ENCODE data around the gene SPINT2.
"Not testable (repeated sequence)": the region's sequence is repeated elsewhere in the genome, so short reads cannot be mapped to it uniquely, and the experiment has no call there.

The SPINT2 gene

GRCh38 chr19:38264486-38265212, at the start of gene SPINT2:
Gene SPINT2, plus strand, starts transcription at chr19:38264573. Its CDS starts 320 bp downstream, at chr19:38264893.
- no peak for DNase-seq (ENCODE audit: low read depth in 2 of 2)

DNA sequence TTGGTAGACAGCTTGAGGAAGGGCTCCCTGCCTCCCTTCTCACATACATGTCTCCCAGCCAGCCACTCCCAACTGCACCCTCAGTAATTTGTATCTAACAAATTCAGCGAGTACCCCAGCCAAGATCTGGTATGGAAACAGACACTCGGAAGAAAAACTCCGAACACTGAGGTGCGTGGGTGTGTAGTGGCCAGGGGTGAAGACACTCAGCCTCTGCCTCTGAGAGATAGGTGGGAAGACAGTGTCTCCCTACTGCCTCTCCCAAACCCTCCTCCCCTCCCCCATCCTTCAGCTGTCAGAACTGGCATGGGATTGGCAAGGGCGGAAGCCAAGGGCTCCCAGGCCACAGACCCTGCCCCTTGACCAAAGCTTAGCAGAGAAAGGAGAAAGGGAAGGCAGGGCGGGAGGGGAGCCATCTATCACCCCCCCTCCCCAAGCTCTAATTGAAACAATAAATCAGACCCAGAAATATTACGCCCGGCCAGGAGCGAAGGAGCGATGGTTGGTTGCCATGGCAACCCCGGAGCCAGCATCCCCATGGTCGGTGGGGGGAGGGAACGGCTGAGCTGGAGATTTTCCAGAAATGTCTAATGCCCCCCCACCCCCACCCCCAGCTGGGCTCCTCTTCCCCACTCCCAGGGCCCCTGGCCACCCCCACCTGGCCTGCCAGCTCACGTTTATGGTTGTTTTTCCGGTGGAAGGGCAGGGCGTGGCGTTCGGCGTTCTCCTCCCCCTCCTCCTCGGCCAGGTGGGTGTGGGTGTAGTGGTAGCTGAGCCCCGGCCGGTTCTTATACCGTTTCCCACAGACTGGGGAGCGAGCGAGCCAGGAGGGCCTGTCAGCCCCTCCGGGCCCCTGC, 47.4 kb upstream of the SPINT2 start:
- DNase-seq (ENCODE audit: low read depth in 2 of 2), result no peak

- DNase-seq (ENCODE audit: low read depth in 2 of 2), result no peak
These were observed 46.2 kb upstream of the SPINT2 start for GRCh38 chr19:38218204-38218603.

- no peak for DNase-seq (ENCODE audit: low read depth in 2 of 2)
These were observed 45.2 kb upstream of the SPINT2 start for GRCh38 chr19:38219221-38219620.

- DNase-seq (ENCODE audit: low read depth in 2 of 2), result no peak
These were observed 43.0 kb upstream of the SPINT2 start for GRCh38 chr19:38221421-38221820.

DNA sequence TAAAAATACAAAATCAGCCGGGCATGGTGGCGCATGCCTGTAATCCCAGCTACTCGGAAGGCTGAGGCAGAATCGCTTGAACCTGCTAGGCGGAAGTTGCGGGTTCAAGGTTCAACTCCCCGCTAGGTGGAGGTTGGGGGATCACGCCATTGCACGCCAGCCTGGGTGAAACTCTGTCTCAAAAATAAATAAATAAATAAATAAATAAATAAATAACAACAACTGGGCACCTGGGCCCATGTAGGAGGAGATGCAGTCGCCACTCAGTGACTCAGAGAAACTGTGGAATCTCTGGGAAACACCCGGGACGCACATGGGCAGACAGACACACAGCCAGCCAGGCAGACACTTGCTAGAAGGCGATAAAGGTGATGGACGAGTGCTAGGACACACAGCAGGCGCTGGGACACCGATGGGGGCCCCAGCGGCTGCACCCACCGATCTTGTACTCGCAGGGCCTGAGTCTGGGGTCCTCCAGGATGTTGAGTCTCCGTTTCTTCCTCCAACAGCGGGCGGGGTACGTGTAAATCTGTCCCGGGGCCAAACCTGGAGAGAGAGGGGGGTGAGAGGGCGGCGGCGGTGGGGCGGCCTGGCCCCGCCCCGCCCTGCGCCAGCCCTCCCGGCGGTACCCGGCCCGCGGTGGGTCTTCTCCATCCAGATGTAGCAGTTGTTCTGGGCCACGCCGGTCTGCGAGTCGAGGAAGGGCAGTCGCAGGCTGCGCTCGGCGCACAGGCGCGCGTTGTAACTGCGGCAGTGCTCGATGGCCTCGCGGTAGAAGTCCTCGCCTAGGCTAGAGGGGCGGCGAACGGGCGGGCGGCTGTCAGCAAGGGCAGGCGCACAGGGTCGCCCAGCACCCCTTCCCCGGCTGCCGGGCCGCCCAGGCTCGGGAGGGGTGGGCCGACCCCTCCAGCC, 42.2 kb upstream of the SPINT2 start:
- DNase-seq (ENCODE audit: low read depth in 2 of 2), result no peak

DNA sequence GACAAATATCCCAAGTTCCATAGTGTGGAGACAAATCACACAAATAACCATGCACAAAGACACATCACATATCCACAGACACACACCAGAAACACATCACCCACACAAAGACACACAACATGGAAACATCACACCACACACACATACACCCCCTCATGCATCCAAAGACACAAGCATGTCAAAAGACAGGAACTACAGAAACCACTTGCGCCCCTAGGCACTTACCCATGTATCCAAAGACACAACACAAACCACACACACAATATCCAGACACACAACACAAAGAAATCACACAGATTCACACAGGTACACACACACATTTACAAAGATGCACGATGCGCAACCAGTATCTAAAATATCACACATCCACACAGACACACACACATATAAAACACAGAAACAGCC, 41.3 kb upstream of the SPINT2 start:
- no peak for DNase-seq (ENCODE audit: low read depth in 2 of 2)

- DNase-seq (ENCODE audit: low read depth in 2 of 2), result no peak
These were observed 40.8 kb upstream of the SPINT2 start for GRCh38 chr19:38223617-38224013.

DNA sequence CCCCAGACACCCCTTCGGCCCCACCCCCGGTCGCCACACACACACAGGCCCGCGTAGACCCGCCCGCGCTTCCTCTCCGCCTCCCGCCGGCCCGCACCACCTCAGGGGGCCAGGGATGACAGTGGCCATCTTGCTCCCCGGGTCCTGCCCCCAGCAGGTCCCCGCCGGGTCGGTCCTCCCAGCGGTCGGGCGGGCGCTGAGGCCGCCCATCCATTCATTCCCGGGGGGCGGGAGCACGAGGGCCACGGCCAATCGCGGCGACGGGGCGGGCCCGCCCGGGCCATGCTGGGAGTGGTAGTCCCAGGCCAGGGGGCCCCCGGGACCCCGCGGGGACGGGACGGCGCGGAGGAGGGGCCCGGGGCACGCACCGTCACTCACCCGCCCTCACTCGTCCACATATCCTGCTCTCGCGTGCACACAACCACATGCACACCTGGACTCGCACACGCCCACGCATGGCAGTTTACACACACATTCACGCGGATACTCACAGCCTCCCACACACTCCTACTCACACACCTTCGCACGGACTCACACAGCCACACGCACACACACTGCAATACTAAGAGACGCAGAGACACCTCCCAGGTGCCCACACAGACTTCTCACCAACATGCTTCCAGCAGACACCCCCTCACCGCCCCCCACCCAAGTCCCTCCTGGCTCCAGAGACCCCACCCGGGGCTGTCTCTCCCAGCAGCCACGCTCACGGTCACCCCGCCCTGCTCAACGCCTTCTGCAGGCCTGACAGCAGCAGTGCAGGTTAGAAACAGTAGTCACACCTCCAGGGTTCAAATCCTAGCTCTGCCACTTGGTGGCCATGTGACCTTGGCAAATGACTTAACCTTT, 40.1 kb upstream of the SPINT2 start, which contains the start of gene DPF1:
TSS of gene DPF1 (minus strand) at position 209 of the 849 bp plus-strand sequence. CDS start at position 129, 80 bp downstream.
- DNase-seq (ENCODE audit: low read depth in 2 of 2), result peak; percentile 54 to 55

GRCh38 chr19:38224863-38225218, 39.5 kb upstream of the SPINT2 start:
- DNase-seq (ENCODE audit: low read depth in 2 of 2), result not testable (repeated sequence)

DNA sequence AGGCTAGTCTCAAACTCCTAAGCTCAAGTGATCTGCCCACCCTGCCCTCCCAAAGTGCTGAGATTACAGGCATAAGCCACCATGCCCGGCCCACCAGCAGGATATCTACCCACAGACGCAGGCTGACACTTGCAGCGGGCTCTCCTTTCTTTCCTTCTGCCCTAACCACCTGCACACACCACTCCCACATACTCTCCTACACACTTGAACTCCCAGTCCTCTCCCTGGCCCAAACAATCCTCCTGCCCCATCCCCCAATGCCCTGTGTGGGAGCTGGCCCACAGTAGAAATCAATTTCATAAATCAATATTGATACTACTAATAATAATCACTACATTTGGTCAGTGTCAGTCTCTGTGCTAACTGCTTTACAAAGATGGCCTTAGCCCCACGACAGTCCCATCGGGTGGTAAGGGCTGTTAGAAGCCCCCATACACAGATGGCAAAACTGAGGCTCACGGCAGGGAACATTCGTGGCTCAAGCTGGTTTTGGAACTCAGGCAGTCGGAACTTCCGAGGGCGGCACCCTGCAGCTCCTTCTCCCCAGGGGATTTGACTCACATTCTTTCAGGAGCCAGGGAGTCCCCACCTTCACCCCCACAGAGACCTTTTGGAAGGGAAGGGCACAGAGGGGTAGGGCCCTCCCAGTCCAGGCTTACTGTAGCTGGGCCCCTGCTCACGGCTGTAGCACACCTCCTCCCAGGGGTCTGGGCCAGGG, 36.9 kb upstream of the SPINT2 start:
- DNase-seq (ENCODE audit: low read depth in 2 of 2), result no peak

DNA sequence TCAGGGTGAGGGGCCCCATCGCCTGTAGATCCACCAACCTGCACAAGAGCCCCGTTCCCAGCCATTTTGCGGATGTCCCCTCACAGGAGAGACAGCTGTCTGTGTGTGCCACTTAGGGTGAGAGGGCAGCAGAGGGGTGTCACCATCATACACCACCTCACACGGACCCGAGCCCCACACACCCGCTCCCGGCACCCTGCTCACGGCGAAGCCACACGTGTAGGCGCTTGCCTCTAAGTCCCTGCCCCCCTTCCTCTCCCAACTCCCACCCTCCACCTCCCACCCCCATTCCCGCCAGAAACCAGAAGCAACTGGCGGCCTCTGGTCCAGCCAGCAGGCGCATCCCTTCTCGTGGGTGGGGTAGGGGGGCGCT, 36.4 kb upstream of the SPINT2 start:
- no peak for DNase-seq (ENCODE audit: low read depth in 2 of 2)

GRCh38 chr19:38228491-38229439, 35.6 kb upstream of the SPINT2 start:
- DNase-seq (ENCODE audit: low read depth in 2 of 2), result no peak

GRCh38 chr19:38229585-38230073, 34.7 kb upstream of the SPINT2 start:
- peak; percentile 69 to 72 for DNase-seq (ENCODE audit: low read depth in 2 of 2)

GRCh38 chr19:38230506-38231133, 33.8 kb upstream of the SPINT2 start:
- DNase-seq (ENCODE audit: low read depth in 2 of 2), result not testable (repeated sequence)

DNA sequence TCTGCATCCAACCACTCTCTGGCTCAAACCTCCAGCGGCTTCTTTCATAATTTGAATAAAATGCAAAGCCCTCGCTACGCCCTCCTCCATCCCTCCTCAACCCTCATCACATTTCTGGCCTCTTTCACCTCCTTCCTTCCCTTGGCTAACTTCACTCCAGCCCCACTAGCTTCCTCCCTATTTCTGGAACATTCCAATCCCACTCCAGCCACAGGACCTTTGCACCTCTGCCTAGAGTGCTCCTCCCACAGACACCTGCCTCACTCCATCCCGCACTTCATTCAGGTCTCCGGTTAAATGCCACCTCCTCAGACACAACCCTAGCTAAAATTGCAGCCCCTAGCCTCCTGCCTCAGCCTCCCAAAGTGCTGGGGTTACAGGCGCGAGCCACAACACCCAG, 32.5 kb upstream of the SPINT2 start:
- DNase-seq (ENCODE audit: low read depth in 2 of 2), result no peak

DNA sequence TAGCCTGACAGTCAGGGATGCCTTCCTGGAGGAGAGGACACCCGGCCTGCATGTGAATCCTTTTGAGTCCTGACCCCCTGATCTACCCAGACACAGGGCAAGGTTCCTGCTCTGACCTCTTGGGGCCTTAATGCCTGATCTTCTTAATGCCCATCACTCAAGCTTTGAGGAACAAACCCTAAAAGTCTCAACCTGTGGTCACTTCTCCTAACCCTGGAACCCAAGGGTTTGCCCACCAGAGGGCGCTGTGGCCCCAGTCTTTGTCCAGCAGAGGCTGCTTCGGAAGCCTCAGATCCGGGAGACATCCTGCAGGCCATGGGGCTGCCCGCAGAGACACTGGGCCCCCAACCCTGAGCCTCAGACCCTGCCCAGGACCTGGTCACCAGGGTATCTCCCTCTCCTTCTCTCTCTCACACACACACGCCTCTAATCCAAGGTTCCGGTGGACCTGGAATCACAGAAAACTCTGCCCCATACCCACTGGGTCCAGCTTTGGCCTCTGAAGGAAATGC, 30.6 kb upstream of the SPINT2 start:
- peak; percentile 79 to 93 for DNase-seq (ENCODE audit: low read depth in 2 of 2)

DNA sequence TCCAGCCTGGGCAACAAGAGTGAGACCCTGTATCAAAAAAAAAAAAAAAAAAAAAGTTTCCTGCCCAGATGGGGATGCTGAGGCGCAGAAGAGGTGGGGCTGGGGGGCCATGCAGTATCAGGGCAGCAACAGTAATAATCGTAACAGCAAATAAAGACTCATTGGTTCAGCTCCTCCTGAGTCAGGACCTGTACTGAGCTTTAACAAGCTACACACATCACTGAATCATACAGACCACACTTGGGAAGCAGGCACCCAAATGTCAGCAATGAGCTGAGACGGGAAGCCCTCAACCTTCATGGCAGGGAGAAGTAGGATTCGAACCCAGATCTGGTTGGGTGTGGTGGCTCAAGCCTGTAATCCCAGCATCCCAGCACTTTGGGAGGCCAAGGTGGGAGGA, 29.8 kb upstream of the SPINT2 start:
- DNase-seq (ENCODE audit: low read depth in 2 of 2), result no peak
